GM21381 (cell line): ENCODE data around the gene SGMS1.
"Not testable (repeated sequence)": the region's sequence is repeated elsewhere in the genome, so short reads cannot be mapped to it uniquely, and the experiment has no call there.

Experiments
- ATAC-seq: cut with Tn5 transposase; IDR thresholded peaks from one replicate; pipeline ENCODE4 v1.9.1; 2021; ENCODE audit warnings: mild to moderate bottlenecking, moderate library complexity; ENCODE audit not compliant: unreplicated experiment

Gene SGMS1

GRCh38 chr10:50355693-50356480 is 267.9 kb downstream of the SGMS1 start:
- not testable (repeated sequence) for ATAC-seq

- no peak for ATAC-seq
Measured at GRCh38 chr10:50351483-50352146, 272.1 kb downstream of the SGMS1 start.

GRCh38 chr10:50350366-50350765 is 273.4 kb downstream of the SGMS1 start:
- no peak for ATAC-seq

- ATAC-seq, result no peak
Measured at GRCh38 chr10:50349554-50349953, 274.2 kb downstream of the SGMS1 start.

- ATAC-seq, result peak; percentile 93
Measured at GRCh38 chr10:50347394-50347802, 276.4 kb downstream of the SGMS1 start.

GRCh38 chr10:50346942-50347341 is 276.8 kb downstream of the SGMS1 start:
- peak; percentile 12 for ATAC-seq

GRCh38 chr10:50345545-50345944 is 278.2 kb downstream of the SGMS1 start:
- no peak for ATAC-seq

GRCh38 chr10:50343702-50344331 is 279.9 kb downstream of the SGMS1 start:
- no peak for ATAC-seq

- ATAC-seq, result no peak
Measured at GRCh38 chr10:50341987-50342386, 281.8 kb downstream of the SGMS1 start.

GRCh38 chr10:50336140-50336539 is 287.6 kb downstream of the SGMS1 start:
- ATAC-seq, result no peak

GRCh38 chr10:50335397-50335796 is 288.4 kb downstream of the SGMS1 start:
- no peak for ATAC-seq

- ATAC-seq, result no peak
Measured at GRCh38 chr10:50334273-50334672, 289.5 kb downstream of the SGMS1 start.

- ATAC-seq, result no peak
Measured at GRCh38 chr10:50333872-50334271, 289.9 kb downstream of the SGMS1 start.

- ATAC-seq, result no peak
Measured at GRCh38 chr10:50332108-50332842, 291.5 kb downstream of the SGMS1 start.

- no peak for ATAC-seq
Measured at GRCh38 chr10:50331486-50331885, 292.3 kb downstream of the SGMS1 start.

- no peak for ATAC-seq
Measured at GRCh38 chr10:50326757-50327701, 296.7 kb downstream of the SGMS1 start.

- ATAC-seq, result no peak
Measured at GRCh38 chr10:50326172-50326555, 297.6 kb downstream of the SGMS1 start.

- ATAC-seq, result peak; percentile 59
Measured at GRCh38 chr10:50325449-50326171, 298.1 kb downstream of the SGMS1 start.

- ATAC-seq, result no peak
Measured at GRCh38 chr10:50324680-50325393, 298.9 kb downstream of the SGMS1 start.
